Body of pancreas (tissue), 4 donors: Measurements from ENCODE around the gene CTTNBP2.

Experiments used
- CTCF ChIP-seq, 7 experiments: fragments of 450-650 bp in 4 of 7; fragments of 200-600 bp in 3 of 7; sonication (generic) in 3 of 7; IDR thresholded peaks; one replicate each; pipeline ENCODE4 v1.5.1; 2016 to 2019; ENCODE audit warnings: antibody characterized with exemption in 7 of 7
- POLR2A ChIP-seq, 3 donors: fragments of 450-650 bp; IDR thresholded peaks; one replicate each; pipeline ENCODE4 v1.6.1; 2016; ENCODE audit warnings: antibody characterized with exemption in 3 of 3, mild to moderate bottlenecking in 2 of 3

DNA sequence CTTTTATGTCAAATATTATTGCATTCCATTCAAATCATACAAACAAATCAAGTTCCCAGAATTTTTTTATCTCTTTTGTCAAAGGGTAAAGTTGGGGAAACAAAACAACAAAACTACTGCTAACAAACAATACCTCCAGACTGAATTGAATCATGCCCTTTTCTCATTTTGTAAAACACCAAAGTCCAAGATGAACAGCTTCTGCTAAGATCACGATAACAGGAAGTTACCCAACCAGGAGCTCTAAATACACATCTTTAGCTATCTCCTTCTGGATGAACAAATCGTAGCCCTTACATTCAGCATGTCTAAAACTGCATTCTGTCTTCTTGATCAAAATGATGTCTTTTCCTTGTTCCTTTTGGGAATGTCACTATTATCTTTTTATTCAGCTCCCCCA, 97.4 kb downstream of the CTTNBP2 start:
- no peak for TF ChIP-seq CTCF (IDR thresholded peaks at IDR 0.05)
- no peak for TF ChIP-seq POLR2A (IDR thresholded peaks at IDR 0.05)
